GM18861 (cell line): ENCODE measurements around the gene VENTX.
"Not testable (repeated sequence)": the region's sequence is repeated elsewhere in the genome, so short reads cannot be mapped to it uniquely, and the experiment has no call there.

ENCODE experiments used
- ATAC-seq: cut with Tn5 transposase; IDR thresholded peaks from one replicate; pipeline ENCODE4 v1.9.1; 2021; ENCODE audit not compliant: unreplicated experiment

VENTX gene

GRCh38 chr10:133234796-133235195 is 2.9 kb upstream of the VENTX start:
- not testable (repeated sequence) for ATAC-seq

GRCh38 chr10:133235265-133235855 is 2.3 kb upstream of the VENTX start:
- no peak for ATAC-seq

GRCh38 chr10:133235932-133236331 is 1.7 kb upstream of the VENTX start:
- ATAC-seq = no peak

GRCh38 chr10:133236401-133237240 is 1.0 kb upstream of the VENTX start:
- ATAC-seq = no peak

DNA sequence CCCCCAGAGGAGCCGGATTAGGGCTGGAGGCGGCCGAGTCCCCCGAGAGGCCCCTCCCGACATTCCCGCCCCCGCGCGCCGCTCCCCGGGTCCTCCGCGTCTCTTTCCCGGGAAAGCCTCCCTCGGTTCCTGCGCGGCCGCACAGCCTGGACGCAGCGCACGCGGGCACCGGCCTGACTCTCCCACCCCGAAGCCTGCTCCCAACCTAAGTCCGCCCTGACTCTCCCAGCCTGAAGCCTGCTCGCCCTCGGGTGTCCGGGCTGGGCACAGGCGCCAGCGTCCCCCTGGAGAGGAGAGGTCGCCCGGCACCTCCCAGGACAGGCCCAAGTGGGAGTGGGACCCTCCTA is 441 bp upstream of the VENTX start:
- no peak for ATAC-seq

- no peak for ATAC-seq
Measured at GRCh38 chr10:133238466-133238804, 780 bp downstream of the VENTX start.

DNA sequence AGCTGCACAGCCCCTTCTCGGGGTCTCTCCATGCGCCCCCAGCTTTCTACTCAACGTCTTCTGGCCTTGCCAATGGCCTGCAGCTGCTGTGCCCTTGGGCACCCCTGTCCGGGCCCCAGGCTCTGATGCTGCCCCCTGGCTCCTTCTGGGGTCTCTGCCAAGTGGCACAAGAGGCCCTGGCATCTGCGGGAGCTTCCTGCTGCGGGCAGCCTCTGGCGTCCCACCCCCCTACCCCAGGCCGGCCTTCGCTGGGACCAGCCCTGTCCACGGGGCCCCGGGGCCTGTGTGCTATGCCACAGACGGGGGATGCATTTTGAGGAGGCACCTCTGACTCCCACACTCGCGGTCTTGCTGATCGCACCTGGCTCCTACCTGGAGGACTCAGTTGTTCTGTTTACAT is 2.3 kb downstream of the VENTX start:
- ATAC-seq = no peak

GRCh38 chr10:133241501-133242205 is 4.0 kb downstream of the VENTX start:
- no peak for ATAC-seq

- no peak for ATAC-seq
Measured at GRCh38 chr10:133242611-133243356, 5.1 kb downstream of the VENTX start.

DNA sequence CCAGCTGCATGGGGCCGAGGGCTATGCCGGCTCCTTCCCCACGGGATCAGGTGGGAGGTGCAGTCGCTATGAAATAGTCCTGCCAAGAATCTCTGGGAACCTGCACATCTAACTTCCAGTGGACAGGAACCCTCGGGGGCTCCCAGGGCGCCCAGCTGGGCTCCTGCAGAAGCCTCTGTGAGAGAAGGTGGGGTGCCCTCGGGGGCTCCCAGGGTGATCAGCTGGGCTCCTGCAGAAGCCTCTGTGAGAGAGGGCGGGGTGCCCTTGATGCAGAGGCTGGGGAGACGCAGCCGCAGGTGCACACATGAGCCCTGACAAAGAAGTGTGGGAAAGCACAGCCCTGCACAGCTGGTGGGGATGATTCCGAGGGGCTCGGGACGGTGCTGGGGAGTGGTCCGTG is 5.9 kb downstream of the VENTX start:
- no peak for ATAC-seq

DNA sequence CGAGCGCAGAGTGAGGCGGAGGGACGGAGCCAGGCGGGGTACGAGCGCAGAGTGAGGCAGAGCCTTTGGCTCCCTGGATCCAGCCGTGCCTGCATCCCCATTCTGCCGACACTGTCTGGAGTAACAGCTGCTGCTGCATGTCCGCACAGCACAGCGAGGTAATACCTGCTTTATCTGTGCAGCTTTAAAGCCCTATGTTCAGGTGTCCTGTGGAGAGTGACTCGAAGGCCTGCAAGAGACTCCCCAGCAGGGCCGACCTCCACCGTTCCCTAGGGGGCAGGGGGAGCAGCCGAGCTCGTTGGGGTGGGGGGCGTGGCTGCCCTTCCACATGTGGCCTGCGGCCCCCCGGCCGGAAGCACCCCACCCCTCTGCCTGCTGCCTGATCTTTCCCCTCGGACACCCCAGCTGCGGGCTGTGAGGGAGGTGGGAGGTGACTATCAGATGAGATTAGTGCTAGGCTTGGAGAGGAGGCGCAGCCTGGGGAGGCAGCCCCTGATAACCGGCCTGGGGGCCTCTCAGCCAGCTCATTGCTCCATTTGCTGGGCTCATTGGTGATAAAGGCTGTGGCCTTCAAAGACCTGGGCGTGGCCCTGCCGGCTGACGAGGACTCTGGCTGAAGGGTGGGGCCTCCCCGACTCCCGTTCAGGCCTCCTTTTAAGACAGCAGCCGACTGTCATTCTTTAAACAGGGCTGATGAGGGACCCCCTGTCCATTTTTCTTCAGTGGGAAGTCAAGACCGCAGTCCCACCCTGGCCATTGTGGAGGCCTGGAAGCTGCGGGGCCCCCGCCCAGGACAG is 8.0 kb downstream of the VENTX start:
- no peak for ATAC-seq

DNA sequence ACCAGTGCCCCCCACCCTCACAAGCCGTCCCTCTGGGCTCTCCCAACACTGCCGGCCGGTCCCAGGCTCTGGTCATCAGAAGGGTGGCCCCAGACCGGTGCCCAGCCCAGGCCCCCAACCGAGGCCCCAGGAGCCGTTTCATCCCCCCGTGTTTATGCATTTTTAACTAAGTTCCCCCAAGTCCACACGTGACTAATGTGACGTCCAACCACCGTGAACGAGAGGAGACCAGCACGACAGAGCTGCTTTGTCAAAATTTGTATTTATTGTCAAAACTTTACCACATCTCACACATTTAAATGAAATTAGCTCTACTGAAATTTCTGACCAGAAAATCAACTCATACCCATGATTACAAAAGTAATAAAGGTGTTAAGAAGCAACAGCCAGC is 8.6 kb downstream of the VENTX start:
- no peak for ATAC-seq

- no peak for ATAC-seq
Measured at GRCh38 chr10:133247681-133248333, 10.2 kb downstream of the VENTX start.

DNA sequence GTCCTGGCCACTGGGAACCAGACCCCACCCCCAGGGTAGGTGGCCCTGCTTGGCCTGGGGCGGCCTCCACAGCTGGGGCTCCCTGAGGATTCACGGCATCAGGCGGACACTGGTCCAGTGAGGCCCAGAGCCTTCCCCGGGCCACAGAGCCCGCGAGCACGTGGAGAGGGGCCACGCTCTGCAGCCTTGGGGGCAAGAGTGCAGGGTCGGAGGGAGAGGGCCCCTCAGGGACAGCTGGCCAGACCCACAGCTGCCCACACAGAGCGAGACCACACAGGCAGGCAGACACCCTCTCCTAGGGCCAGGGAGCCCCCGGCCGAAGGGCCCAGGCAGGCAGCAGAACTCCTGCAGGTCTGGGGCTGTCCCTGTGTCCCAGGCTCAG is 10.7 kb downstream of the VENTX start:
- no peak for ATAC-seq

DNA sequence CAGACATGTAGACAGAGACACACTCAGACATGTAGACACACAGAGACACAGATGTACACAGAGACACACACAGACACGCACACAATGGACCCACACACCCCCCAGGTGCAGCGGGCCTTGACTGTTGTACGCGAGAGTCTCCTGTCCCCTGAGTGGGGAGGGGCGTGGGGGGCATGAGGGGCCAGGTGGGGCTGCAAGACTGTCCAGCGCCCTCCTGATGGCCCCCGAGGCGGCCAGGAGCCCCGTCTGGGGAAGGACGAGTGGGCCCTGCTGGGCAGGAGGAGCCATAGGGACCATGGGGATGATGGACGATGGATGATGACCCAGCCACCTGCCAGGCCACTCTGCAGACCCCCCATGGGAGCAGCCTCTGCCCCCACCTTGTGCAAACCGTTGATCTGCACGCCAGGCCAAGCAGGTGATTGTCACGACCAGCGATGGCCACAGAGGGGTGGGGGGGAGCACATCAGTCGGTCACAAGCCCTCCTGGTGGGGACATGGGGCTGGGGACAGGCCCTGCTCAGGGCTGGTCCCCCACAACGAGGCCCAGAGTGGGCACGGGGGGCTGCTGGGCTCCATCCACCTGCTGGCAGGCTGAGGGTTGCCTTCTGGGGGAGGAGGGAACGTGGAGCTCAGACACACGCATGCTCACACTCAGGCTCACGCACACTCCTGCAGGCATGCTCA is 11.6 kb downstream of the VENTX start:
- no peak for ATAC-seq

GRCh38 chr10:133249975-133250754 is 12.5 kb downstream of the VENTX start:
- no peak for ATAC-seq

DNA sequence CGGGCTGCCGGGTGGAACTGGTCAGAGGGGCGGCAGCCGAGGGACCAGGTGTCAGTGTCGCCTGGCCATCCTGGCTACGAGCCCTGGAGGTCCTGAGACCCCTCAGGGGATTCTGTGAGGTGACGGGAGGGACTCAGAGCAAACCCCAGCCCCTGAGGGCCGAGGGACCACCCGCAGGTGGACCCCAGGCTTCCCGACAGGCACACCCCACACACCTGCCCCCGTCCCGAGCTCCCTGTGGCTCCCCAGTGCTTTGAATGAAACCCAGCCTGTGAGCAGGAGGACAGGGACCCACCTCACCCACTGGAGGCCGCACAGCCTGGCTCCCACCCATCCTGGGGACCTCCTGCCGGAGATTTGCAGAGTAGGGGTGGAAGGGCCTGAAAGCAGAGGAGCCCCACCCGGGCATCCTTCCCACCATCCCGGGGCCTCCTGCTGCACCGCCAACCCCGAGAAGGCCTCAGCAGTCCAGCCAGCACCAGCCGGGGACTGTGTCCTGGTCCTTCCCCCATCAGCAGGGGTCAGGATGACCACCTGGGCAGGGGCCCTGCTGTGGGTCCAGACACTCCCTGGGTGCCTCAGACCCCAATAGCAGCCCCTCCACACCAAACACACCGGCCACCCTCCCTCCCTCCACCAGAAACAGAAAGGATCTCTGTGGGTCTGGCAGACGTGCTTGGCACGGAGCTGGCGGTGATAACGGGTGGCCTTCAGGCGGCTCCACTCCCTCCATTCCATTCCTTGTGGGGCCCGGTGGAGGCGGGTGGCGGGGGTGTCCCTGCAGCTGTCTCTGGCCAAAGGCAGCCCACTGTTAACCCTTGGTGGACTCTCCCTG is 13.9 kb downstream of the VENTX start:
- no peak for ATAC-seq

- ATAC-seq = no peak
Measured at GRCh38 chr10:133252223-133252552, 14.5 kb downstream of the VENTX start.
